Stimulated activated CD4-positive, alpha-beta T cell treated with anti-CD3 and anti-CD28 coated beads, Interleukin-2, amount 100 ng/mL, for 48 hours (primary cell): Measurements from ENCODE around the gene CCDC28A.

ENCODE experiments used
- DNase-seq, 2 donors: peaks; one replicate each; pipeline ENCODE4 v3.0.0-alpha.2; 2020

Gene CCDC28A

GRCh38 chr6:138796771-138797170 is 23.2 kb downstream of the CCDC28A start:
- no peak for DNase-seq

- DNase-seq, result no peak
Observed at GRCh38 chr6:138797806-138798446, 24.4 kb downstream of the CCDC28A start.

- no peak for DNase-seq
Observed at GRCh38 chr6:138800377-138801150, 27.0 kb downstream of the CCDC28A start.

- DNase-seq, result no peak
Observed at GRCh38 chr6:138803331-138803730, 29.8 kb downstream of the CCDC28A start.

GRCh38 chr6:138803861-138804260 is 30.3 kb downstream of the CCDC28A start:
- DNase-seq, result no peak

- DNase-seq, result no peak
Observed at GRCh38 chr6:138805016-138805765, 31.6 kb downstream of the CCDC28A start.

GRCh38 chr6:138806889-138807288 is 33.3 kb downstream of the CCDC28A start:
- DNase-seq, result no peak

GRCh38 chr6:138809677-138810076 is 36.1 kb downstream of the CCDC28A start:
- DNase-seq, result no peak

GRCh38 chr6:138811866-138812265 is 38.3 kb downstream of the CCDC28A start:
- DNase-seq, result no peak

GRCh38 chr6:138814179-138814834 is 40.7 kb downstream of the CCDC28A start:
- DNase-seq, result no peak

- DNase-seq, result no peak
Observed at GRCh38 chr6:138815221-138815620, 41.7 kb downstream of the CCDC28A start.

- DNase-seq, result no peak
Observed at GRCh38 chr6:138815797-138816528, 42.4 kb downstream of the CCDC28A start.

- no peak for DNase-seq
Observed at GRCh38 chr6:138817799-138818198, 44.2 kb downstream of the CCDC28A start.

GRCh38 chr6:138818496-138819194 is 45.1 kb downstream of the CCDC28A start:
- DNase-seq, result no peak

GRCh38 chr6:138821519-138821918 is 48.0 kb downstream of the CCDC28A start:
- no peak for DNase-seq

- DNase-seq, result peak in 1 of 2 donors; percentile 7
Observed at GRCh38 chr6:138824482-138825144, 51.0 kb downstream of the CCDC28A start.

GRCh38 chr6:138830248-138830647 is 56.7 kb downstream of the CCDC28A start:
- no peak for DNase-seq

- DNase-seq, result no peak
Observed at GRCh38 chr6:138832182-138832581, 58.6 kb downstream of the CCDC28A start.

- no peak for DNase-seq
Observed at GRCh38 chr6:138833816-138834539, 60.4 kb downstream of the CCDC28A start.

- DNase-seq, result no peak
Observed at GRCh38 chr6:138837246-138837645, 63.7 kb downstream of the CCDC28A start.
